ENCODE results near the gene EIF3B. TPM values are rescaled to one million over a fixed set of nuclear protein-coding genes. Genes with fewer than 3 reads are reported as not detected.

The EIF3B gene
- total RNA-seq, 2 experiments from 2014 or later, result 181 to 225 TPM

GRCh38 chr7:2381227-2381626 lies 26.6 kb downstream of the EIF3B start:
- BruUV-seq (replicated peaks), result no TSS peak
- no peak for DNase-seq (ENCODE audit: low spot score)
- Histone ChIP-seq H3K9me3 (ENCODE audit: low read length) (no peaks in the 10 kb centered on the region), H2AFZ (ENCODE audit: low read length) (no peak overlapping the region), H3K9me2 (ENCODE audit: insufficient read depth, low read length) (no peaks in the 10 kb centered on the region), H4K20me1 (ENCODE audit: insufficient read depth, low read length) (no peaks in the 10 kb centered on the region), H3K4me1 (ENCODE audit: insufficient read depth, low read length, poor library complexity, severe bottlenecking) (no peaks in the 10 kb centered on the region), H3K4me3 (ENCODE audit: low read depth, low read length, poor library complexity, severe bottlenecking) (no peak overlapping the region), H3K4me2 (ENCODE audit: low read length) (no peak overlapping the region), H3K79me2 (ENCODE audit: insufficient read depth, low read depth, low read length) (peaks cover 6% of the 10 kb centered on the region), H3K36me3 (ENCODE audit: insufficient read depth, low read length) (peaks cover 73% of the 10 kb centered on the region), H3K27ac (ENCODE audit: low read depth, low read length, poor library complexity, severe bottlenecking) (no peak overlapping the region)
- CTCF ChIA-PET (ENCODE audit: unreplicated experiment), result no interaction called here
- intact Hi-C loops (cut with micrococcal nuclease; ENCODE audit: unreplicated experiment), result no loop called here
- TF ChIP-seq CTCF (conservative IDR thresholded peaks at IDR 0.05; ENCODE audit: low read length) (no peak), EZH2phosphoT487 (IDR thresholded peaks at IDR 0.05; ENCODE audit: borderline replicate concordance, low read depth, low read length) (no peak)
- POLR2A ChIA-PET, result no interaction called here

- TF ChIP-seq CTCF (conservative IDR thresholded peaks at IDR 0.05; ENCODE audit: low read length), result no peak
- Histone ChIP-seq H3K79me2 (ENCODE audit: insufficient read depth, low read depth, low read length) (peaks cover 4% of the 10 kb centered on the region), H3K9me3 (ENCODE audit: low read length) (no peaks in the 10 kb centered on the region), H3K4me1 (ENCODE audit: insufficient read depth, low read length, poor library complexity, severe bottlenecking) (no peaks in the 10 kb centered on the region), H3K4me2 (ENCODE audit: low read length) (no peak overlapping the region), H3K4me3 (ENCODE audit: low read depth, low read length, poor library complexity, severe bottlenecking) (no peak overlapping the region), H4K20me1 (ENCODE audit: insufficient read depth, low read length) (no peaks in the 10 kb centered on the region), H3K27ac (ENCODE audit: low read depth, low read length, poor library complexity, severe bottlenecking) (no peak overlapping the region), H3K36me3 (ENCODE audit: insufficient read depth, low read length) (peaks cover 65% of the 10 kb centered on the region), H2AFZ (ENCODE audit: low read length) (no peak overlapping the region), H3K9me2 (ENCODE audit: insufficient read depth, low read length) (no peaks in the 10 kb centered on the region)
- intact Hi-C loops (cut with micrococcal nuclease; ENCODE audit: unreplicated experiment), result no loop called here
- ChIA-PET POLR2A (interaction anchor here (0.6 kb wide), 1 partner anchor 454 kb away, joined by 3 read pairs; no protein-coding TSS in a partner anchor), CTCF (ENCODE audit: unreplicated experiment) (no interaction called here)
- no TSS peak for BruUV-seq (replicated peaks)
- no peak for DNase-seq (ENCODE audit: low spot score)
Observed at GRCh38 chr7:2381881-2382509, 27.4 kb downstream of the EIF3B start.

- ChIA-PET POLR2A (interaction anchor here (0.5 kb wide), 1 partner anchor 16 kb away, joined by 3 read pairs; no protein-coding TSS in a partner anchor), CTCF (ENCODE audit: unreplicated experiment) (interaction anchor here (0.6 kb wide), 1 partner anchor 119 kb away, joined by 3 read pairs; no protein-coding TSS in a partner anchor)
- TF ChIP-seq CTCF (conservative IDR thresholded peaks at IDR 0.05; ENCODE audit: low read length) (no peak), EZH2phosphoT487 (IDR thresholded peaks at IDR 0.05; ENCODE audit: borderline replicate concordance, low read depth, low read length) (no peak)
- DNase-seq (ENCODE audit: low spot score), result no peak
- Histone ChIP-seq H3K9me2 (ENCODE audit: insufficient read depth, low read length) (no peaks in the 10 kb centered on the region), H3K4me2 (ENCODE audit: low read length) (no peak overlapping the region), H3K36me3 (ENCODE audit: insufficient read depth, low read length) (peaks cover 52% of the 10 kb centered on the region), H3K27ac (ENCODE audit: low read depth, low read length, poor library complexity, severe bottlenecking) (no peak overlapping the region), H3K9me3 (ENCODE audit: low read length) (no peaks in the 10 kb centered on the region), H3K79me2 (ENCODE audit: insufficient read depth, low read depth, low read length) (no peaks in the 10 kb centered on the region), H3K4me1 (ENCODE audit: insufficient read depth, low read length, poor library complexity, severe bottlenecking) (no peaks in the 10 kb centered on the region), H3K4me3 (ENCODE audit: low read depth, low read length, poor library complexity, severe bottlenecking) (no peak overlapping the region), H4K20me1 (ENCODE audit: insufficient read depth, low read length) (no peaks in the 10 kb centered on the region), H2AFZ (ENCODE audit: low read length) (no peak overlapping the region)
- intact Hi-C loops (cut with micrococcal nuclease; ENCODE audit: unreplicated experiment), result no loop called here
- no TSS peak for BruUV-seq (replicated peaks)
Observed at GRCh38 chr7:2383543-2384274, 29.1 kb downstream of the EIF3B start.

Measured in OCI-LY7 (cell line).